ENCODE results near the gene AMPH. TPM values are rescaled to one million over a fixed set of nuclear protein-coding genes. Genes with fewer than 3 reads are reported as not detected.

Gene AMPH
- total and polyA plus RNA-seq, 11 donors, result 0.46 to 5.3 (median 3.1) TPM

GRCh38 chr7:38383281-38383680 is 247.9 kb downstream of the AMPH start:
- TF ChIP-seq POLR2A (IDR thresholded peaks at IDR 0.05) (no peak), CTCF (IDR thresholded peaks at IDR 0.05) (no peak)
- Histone ChIP-seq H3K4me3 (no peak overlapping the region), H3K36me3 (no peaks in the 10 kb centered on the region), H3K4me1 (no peaks in the 10 kb centered on the region), H3K9me3 (peaks cover 0 to 15% (median 0%) of the 10 kb centered on the region in 12 donors), H3K27me3 (no peaks in the 10 kb centered on the region), H3K27ac (no peak overlapping the region)
- ATAC-seq (peak in 2 of 4 donors; percentile 52 to 72), DNase-seq (no peak)
- WGBS, 4 donors, result 77 to 81% (median 79%) methylated on average over 9 of the region's 9 CpGs
- intact Hi-C loops (cut with DNase I), result no loop called here

GRCh38 chr7:38382684-38383083 is 248.5 kb downstream of the AMPH start:
- no peaks in the 10 kb centered on the region for H3K27me3 ChIP-seq
- DNase-seq (no peak), ATAC-seq (peak in 2 of 4 donors; percentile 62 to 74)
- intact Hi-C loops (cut with DNase I), result no loop called here
- H3K4me3 ChIP-seq, result no peak overlapping the region
- TF ChIP-seq POLR2A (IDR thresholded peaks at IDR 0.05) (no peak), CTCF (IDR thresholded peaks at IDR 0.05) (no peak)
- peaks cover 0 to 11% (median 0%) of the 10 kb centered on the region in 12 donors for H3K9me3 ChIP-seq
- no peak overlapping the region for H3K27ac ChIP-seq
- no peaks in the 10 kb centered on the region for H3K36me3 ChIP-seq
- no peaks in the 10 kb centered on the region for H3K4me1 ChIP-seq
- WGBS, 4 donors, result 64 to 69% (median 65%) methylated on average over 2 of the region's 2 CpGs

GRCh38 chr7:38375453-38375852 is 255.7 kb downstream of the AMPH start:
- H3K36me3 ChIP-seq, result no peaks in the 10 kb centered on the region
- no peaks in the 10 kb centered on the region for H3K9me3 ChIP-seq
- peaks cover 0 to under 1% (median 0%) of the 10 kb centered on the region in 12 donors for H3K4me1 ChIP-seq
- H3K27ac ChIP-seq, result no peak overlapping the region
- ATAC-seq, result no peak
- DNase-seq, result no peak
- TF ChIP-seq POLR2A (IDR thresholded peaks at IDR 0.05) (no peak), CTCF (IDR thresholded peaks at IDR 0.05) (no peak)
- no peak overlapping the region for H3K4me3 ChIP-seq
- no peaks in the 10 kb centered on the region for H3K27me3 ChIP-seq
- intact Hi-C loops (cut with DNase I), result loop anchor here in 5 of 10 donors (10.0 kb wide), 1 partner anchor 271 kb away; no protein-coding TSS in a partner anchor
- 55 to 73% (median 66%) methylated on average over 4 of the region's 4 CpGs for WGBS, 4 donors

- DNase-seq (no peak), ATAC-seq (no peak)
- 35 to 52% (median 46%) methylated on average over 6 of the region's 6 CpGs for WGBS, 4 donors
- Histone ChIP-seq H3K27me3 (no peaks in the 10 kb centered on the region), H3K9me3 (no peaks in the 10 kb centered on the region), H3K27ac (no peak overlapping the region), H3K36me3 (no peaks in the 10 kb centered on the region), H3K4me1 (peaks cover 0 to 10% (median 0%) of the 10 kb centered on the region in 12 donors), H3K4me3 (no peak overlapping the region)
- TF ChIP-seq POLR2A (IDR thresholded peaks at IDR 0.05), result no peak
- TF ChIP-seq CTCF (IDR thresholded peaks at IDR 0.05), result peak; percentile 42 to 70 (median 62)
- intact Hi-C loops (cut with DNase I), result loop anchor here in 8 of 10 donors (5.0 to 10.0 kb wide), 2 partner anchors 267 to 270 kb away; no protein-coding TSS in a partner anchor
Observed at GRCh38 chr7:38374507-38374906, 256.7 kb downstream of the AMPH start.
